Measurements from ENCODE around the gene SBF2.

- TF ChIP-seq GATA2 (IDR thresholded peaks at IDR 0.05; ENCODE audit: low read depth, low read length) (no peak), GATA3 (IDR thresholded peaks at IDR 0.05; ENCODE audit: low read depth, low read length) (no peak)
These were observed 387.8 kb downstream of the SBF2 start for GRCh38 chr11:9905960-9906791.

Measured in SH-SY5Y (cell line).